ENCODE measurements around the gene TEKTIP1.

- TF ChIP-seq EZH2 (IDR thresholded peaks at IDR 0.05; ENCODE audit: borderline replicate concordance, low read length) = no peak
- no peak for TF ChIP-seq CTCF (conservative IDR thresholded peaks at IDR 0.05 in 1 of 2, IDR thresholded peaks at IDR 0.05 in 1 of 2; ENCODE audit: extremely low read depth in 1 of 2, insufficient read depth in 1 of 2, low read depth in 1 of 2, low read length in 2 of 2)
Measured at GRCh38 chr19:3544058-3544376, 5.0 kb downstream of the TEKTIP1 start.
